Endothelial cell (in vitro differentiated cells): ENCODE measurements around the gene NFIC. TPM values are rescaled to one million over a fixed set of nuclear protein-coding genes. Genes with fewer than 3 reads are reported as not detected.
"Not testable (repeated sequence)": the region's sequence is repeated elsewhere in the genome, so short reads cannot be mapped to it uniquely, and the experiment has no call there.

ENCODE experiments used
- DNase-seq: peaks from one replicate; pipeline ENCODE4 v3.0.0; 2021; ENCODE audit warnings: low spot score
- H3K27ac Mint-ChIP-seq: one replicate; pipeline ENCODE4 v1.8.0; 2021; ENCODE audit warnings: mixed read lengths, inconsistent platforms; ENCODE audit not compliant: unreplicated experiment
- H3K27me3 Mint-ChIP-seq: one replicate; pipeline ENCODE4 v1.8.0; 2021; ENCODE audit warnings: mild to moderate bottlenecking, moderate library complexity, mixed read lengths, inconsistent platforms; ENCODE audit not compliant: unreplicated experiment
- H3K36me3 Mint-ChIP-seq: one replicate; pipeline ENCODE4 v1.8.0; 2021; ENCODE audit warnings: mild to moderate bottlenecking, low read depth, mixed read lengths, inconsistent platforms; ENCODE audit not compliant: unreplicated experiment
- H3K4me1 Mint-ChIP-seq: one replicate; pipeline ENCODE4 v1.8.0; 2021; ENCODE audit warnings: mild to moderate bottlenecking, mixed read lengths, inconsistent platforms; ENCODE audit not compliant: unreplicated experiment
- H3K4me3 Mint-ChIP-seq: one replicate; pipeline ENCODE4 v1.8.0; 2021; ENCODE audit warnings: mild to moderate bottlenecking, mixed read lengths, inconsistent platforms; ENCODE audit not compliant: unreplicated experiment
- H3K9me3 Mint-ChIP-seq: one replicate; pipeline ENCODE4 v1.8.0; 2021; ENCODE audit warnings: mixed read lengths, inconsistent platforms; ENCODE audit not compliant: unreplicated experiment
- total RNA-seq: library from RNA; stranded (reverse); fragmentation: NEBNext Ultra II Directional; extraction: Animal tissue kit (Norgen Biotek cat#: 25700); gene quantifications from one replicate; pipeline ENCODE4 v1.2.1, GENCODE V29; 2021; ENCODE audit not compliant: unreplicated experiment
- TF ChIP-seq, protein P1 (sequence below): fragments of 200-600 bp; sonication (generic); IDR thresholded peaks from one replicate; pipeline ENCODE4 v1.5.0; 2021; ENCODE audit warnings: antibody characterized with exemption; ENCODE audit not compliant: unreplicated experiment

Gene NFIC
- total RNA-seq, 1 donor from 2014 or later: 4.9 TPM

DNA sequence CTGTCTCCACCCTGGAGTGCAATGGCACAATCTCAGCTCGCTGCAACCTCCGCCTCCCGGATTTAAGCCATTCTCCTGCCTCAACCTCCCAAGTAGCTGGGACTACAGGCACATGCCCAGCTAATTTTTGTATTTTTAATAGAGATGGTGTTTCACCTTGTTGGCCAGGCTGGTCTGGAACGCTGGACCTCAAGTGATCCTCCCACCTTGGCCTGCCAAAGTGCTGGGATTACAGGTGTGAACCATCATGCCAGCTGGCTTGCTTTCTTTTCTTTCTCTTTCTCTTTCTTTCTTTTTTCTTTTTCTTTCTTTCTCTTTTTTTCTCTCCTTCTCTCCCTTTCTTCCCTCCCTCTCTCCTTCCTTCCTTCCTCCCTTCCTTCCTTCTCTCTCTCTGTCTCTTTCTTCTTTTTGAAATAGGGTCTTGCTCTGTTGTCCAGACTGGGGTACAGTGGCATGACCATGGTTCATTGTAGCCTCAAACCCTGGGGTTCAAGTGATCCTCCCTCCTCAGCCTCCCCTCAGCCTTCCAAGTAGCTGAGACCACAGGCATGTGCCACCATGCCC, 33.3 kb upstream of the NFIC start:
- TF ChIP-seq, protein P1, sequence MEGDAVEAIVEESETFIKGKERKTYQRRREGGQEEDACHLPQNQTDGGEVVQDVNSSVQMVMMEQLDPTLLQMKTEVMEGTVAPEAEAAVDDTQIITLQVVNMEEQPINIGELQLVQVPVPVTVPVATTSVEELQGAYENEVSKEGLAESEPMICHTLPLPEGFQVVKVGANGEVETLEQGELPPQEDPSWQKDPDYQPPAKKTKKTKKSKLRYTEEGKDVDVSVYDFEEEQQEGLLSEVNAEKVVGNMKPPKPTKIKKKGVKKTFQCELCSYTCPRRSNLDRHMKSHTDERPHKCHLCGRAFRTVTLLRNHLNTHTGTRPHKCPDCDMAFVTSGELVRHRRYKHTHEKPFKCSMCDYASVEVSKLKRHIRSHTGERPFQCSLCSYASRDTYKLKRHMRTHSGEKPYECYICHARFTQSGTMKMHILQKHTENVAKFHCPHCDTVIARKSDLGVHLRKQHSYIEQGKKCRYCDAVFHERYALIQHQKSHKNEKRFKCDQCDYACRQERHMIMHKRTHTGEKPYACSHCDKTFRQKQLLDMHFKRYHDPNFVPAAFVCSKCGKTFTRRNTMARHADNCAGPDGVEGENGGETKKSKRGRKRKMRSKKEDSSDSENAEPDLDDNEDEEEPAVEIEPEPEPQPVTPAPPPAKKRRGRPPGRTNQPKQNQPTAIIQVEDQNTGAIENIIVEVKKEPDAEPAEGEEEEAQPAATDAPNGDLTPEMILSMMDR: no peak
- Mint-ChIP-seq H3K27me3 (peaks cover 2% of the 10 kb centered on the region), H3K36me3 (no peaks in the 10 kb centered on the region), H3K9me3 (no peaks in the 10 kb centered on the region), H3K4me1 (no peaks in the 10 kb centered on the region), H3K27ac (no peak overlapping the region), H3K4me3 (no peak overlapping the region)
- no peak for DNase-seq

- no peaks in the 10 kb centered on the region for H3K36me3 Mint-ChIP-seq
Measured at GRCh38 chr19:3333662-3334061, 32.7 kb upstream of the NFIC start.

GRCh38 chr19:3334749-3335430, 31.5 kb upstream of the NFIC start:
- not testable (repeated sequence) for H3K27ac Mint-ChIP-seq, H3K9me3 Mint-ChIP-seq, H3K4me3 Mint-ChIP-seq, H3K4me1 Mint-ChIP-seq, DNase-seq, H3K27me3 Mint-ChIP-seq, H3K36me3 Mint-ChIP-seq

More at GRCh38 chr19:3333662-3334061, 32.7 kb upstream of the NFIC start:
- no peaks in the 10 kb centered on the region for H3K9me3 Mint-ChIP-seq
- DNase-seq: no peak
- no peak overlapping the region for H3K27ac Mint-ChIP-seq
- peaks cover 2% of the 10 kb centered on the region for H3K27me3 Mint-ChIP-seq
- no peak overlapping the region for H3K4me3 Mint-ChIP-seq
- H3K4me1 Mint-ChIP-seq: no peaks in the 10 kb centered on the region
- TF ChIP-seq, protein P1: no peak

DNA sequence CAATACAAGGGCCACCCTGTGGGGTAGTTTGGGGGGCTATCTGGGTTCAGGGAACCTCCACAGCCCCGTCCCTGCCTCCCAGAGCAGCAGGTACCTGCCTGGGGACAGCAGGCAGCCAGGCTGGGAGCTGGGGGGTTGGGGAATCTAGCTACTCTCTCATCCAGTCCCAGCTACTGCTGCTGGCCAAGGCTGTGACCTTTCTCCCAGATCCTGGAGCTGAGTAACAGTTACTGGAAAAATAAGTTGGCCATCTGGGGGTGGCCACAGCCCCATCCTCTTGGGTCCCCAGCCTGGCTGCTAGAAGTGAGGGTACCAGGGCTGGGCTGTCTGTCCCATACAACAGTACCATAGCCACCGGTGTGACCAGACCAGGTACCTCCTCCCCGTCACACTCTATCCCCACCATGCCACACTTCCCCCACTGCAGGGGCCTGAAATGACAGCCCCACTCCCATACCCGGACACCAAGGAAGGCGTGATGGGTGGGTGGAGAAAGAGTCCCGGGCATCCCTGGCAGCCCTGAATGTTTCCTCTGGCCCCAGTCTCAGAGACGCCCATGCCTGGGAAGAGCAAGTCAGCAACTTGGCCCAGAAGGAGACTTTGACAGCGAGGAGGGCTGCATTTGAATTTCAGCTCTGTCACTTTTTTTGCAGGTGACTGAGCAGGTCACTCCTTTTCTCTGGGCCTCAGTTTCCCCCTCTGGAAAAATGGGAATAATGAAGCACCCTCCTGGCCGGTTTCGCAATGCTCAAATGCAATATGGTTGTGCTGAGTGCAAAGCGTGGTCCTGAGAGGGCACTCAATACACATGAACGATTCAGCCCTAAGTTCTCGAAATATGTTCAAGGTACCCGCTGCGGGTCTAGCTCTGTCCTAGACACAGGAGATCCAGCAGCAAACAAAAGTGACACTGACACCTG, 30.7 kb upstream of the NFIC start:
- H3K27me3 Mint-ChIP-seq: peaks cover 2% of the 10 kb centered on the region
- TF ChIP-seq, protein P1: no peak
- no peak for DNase-seq
- no peak overlapping the region for H3K27ac Mint-ChIP-seq
- no peak overlapping the region for H3K4me3 Mint-ChIP-seq
- no peaks in the 10 kb centered on the region for H3K9me3 Mint-ChIP-seq
- no peaks in the 10 kb centered on the region for H3K4me1 Mint-ChIP-seq
- H3K36me3 Mint-ChIP-seq: no peaks in the 10 kb centered on the region

DNA sequence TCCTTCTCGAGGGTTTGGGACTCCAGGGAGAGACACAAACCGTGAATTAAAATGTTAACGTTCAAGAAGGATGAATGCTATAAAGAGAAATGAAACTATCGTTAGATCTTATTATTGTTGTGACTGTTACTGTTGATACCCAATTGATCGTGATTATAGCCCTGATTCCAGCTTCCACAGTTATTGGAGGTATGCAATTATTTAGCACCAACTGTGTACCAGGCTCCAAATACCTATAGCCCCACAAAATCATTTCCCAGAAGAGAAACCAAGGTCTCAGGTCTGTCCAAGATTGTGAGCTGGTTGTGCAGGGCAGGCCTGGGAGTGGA, 30.1 kb upstream of the NFIC start:
- TF ChIP-seq, protein P1: no peak
- Mint-ChIP-seq H3K4me3 (no peak overlapping the region), H3K9me3 (no peaks in the 10 kb centered on the region), H3K36me3 (no peaks in the 10 kb centered on the region), H3K27me3 (peaks cover 3% of the 10 kb centered on the region), H3K4me1 (no peaks in the 10 kb centered on the region), H3K27ac (no peak overlapping the region)
- no peak for DNase-seq
